Retina (tissue), 1 donor: ENCODE data around the gene KLF6.

Experiments
- DNase-seq: peaks from one replicate; pipeline ENCODE4 v3.0.0-alpha.2; 2016

KLF6 gene

DNA sequence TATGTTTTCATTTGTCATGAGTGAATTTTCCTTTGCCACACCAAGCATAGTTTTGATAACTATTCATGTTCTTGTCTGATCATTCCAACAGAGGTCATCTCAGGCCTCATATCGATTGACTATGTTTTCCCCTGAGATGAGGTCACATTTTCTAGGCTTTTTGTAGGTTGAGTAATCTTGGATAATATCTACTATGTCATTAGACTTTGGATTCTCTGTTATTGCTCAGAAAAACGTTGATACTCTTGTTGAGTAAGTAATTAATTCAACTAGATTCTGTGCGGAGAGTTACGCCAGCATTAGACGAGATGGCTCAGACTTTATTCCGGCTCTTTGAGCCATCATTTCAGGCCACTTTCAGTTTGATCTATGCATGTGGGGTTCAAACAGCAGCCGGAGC, 57.7 kb downstream of the KLF6 start:
- DNase-seq: no peak
